HTR-8/SVneo (cell line): ENCODE data around the gene ME3.
A peak's percentile ranks its signal among the peaks of the same experiment; 100 is the strongest.

Experiments
- DNase-seq: peaks from one replicate; pipeline ENCODE4 v3.0.0; 2011; ENCODE audit warnings: low spot score, mixed read lengths; ENCODE audit not compliant: insufficient read length
- FAIRE-seq: peaks from 2 replicates; lab custom pipeline; 2011; peaks lifted over from hg19 to GRCh38; lab: Jason Lieb, UNC

ME3 gene

DNA sequence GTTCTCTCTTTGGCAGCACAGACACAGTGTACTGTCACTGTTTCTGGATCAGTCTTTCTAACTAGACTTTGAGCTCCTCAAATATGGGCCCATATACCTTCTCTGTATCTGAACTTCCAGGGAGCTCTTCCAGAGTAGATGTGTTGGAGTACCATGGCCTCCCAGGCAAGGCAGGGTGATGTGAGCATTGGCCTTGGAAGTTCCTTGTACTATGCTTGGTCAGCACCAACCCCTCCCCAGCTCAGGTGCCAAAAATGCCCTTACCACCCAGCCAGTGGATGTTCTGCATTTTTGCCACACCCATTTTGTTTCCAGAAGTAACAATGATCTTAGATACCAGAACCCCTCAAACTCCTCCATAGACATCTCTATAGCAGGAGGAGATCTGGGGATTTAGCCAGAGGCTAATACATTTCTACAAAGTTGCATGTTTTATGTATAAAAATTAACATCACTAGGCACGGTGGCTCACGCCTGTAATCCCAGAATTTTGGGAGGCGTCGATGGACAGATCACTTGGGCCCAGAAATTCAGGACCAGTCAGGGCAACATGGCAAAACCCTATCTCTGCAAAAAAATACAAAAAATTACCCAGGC lies 165.1 kb downstream of the ME3 start:
- DNase-seq (no peak), FAIRE-seq (no peak)

DNA sequence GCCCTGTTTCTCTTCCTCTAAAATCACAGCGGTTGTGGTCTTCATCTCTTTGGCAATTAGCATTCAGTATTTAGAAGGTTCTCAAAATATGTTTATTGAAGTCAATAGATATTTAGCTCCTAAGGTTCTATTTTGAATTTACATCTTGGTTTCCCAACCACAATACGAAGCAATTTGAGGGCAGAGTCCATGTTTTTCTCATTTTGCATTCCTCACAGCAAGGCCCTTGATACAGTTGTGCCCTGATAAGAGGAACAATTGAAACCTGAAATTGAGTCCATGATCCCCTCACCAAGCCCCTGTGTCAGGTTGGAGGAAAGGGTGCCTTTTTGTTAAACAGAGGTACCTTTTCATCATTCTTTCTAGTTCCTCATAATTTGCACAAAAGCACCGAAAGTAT lies 166.2 kb downstream of the ME3 start:
- DNase-seq (no peak), FAIRE-seq (no peak)

DNA sequence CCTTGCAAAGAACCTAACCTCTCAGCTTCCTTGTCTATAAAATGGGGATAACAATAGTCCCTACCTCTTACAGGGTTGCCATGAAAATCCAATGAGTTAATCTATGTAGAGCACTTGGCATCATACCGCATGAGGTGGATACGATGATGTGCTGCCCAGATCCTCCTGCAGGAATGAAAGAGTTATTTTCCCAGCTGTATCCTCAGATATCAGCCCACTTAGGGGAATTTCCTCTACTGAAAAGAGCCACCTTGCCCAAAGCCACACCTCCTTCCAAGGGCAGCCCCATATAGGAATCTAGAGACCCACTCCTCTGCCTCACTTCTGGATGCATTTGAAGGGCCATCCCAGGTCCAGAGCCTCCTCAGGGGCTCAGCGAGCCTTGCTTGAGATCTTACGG lies 169.3 kb downstream of the ME3 start:
- peak; percentile 9 for FAIRE-seq
- DNase-seq: no peak

DNA sequence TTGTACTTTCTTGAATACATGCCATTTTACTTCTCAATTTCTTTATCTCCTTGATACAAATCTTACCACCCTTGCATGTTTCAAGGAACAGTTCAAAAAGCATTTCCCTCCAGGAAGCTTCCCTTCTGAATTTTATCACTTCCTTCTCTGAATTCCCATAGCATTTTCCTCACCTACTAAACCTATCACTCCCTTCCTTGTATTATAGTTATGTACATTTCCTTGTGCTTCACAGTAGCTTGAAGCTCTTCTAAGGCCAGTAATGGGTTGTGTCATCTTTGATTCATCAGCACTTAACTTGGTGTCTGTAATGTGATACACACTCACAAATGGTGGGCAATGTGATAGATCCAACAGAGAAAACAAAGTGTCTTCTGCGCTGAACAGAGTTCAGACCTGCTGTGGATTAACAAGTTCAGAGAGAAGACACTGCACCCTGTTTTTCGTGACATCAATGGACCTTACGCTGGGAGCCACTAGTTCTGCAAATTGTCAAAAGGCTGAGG lies 170.2 kb downstream of the ME3 start:
- FAIRE-seq: peak; percentile 38

DNA sequence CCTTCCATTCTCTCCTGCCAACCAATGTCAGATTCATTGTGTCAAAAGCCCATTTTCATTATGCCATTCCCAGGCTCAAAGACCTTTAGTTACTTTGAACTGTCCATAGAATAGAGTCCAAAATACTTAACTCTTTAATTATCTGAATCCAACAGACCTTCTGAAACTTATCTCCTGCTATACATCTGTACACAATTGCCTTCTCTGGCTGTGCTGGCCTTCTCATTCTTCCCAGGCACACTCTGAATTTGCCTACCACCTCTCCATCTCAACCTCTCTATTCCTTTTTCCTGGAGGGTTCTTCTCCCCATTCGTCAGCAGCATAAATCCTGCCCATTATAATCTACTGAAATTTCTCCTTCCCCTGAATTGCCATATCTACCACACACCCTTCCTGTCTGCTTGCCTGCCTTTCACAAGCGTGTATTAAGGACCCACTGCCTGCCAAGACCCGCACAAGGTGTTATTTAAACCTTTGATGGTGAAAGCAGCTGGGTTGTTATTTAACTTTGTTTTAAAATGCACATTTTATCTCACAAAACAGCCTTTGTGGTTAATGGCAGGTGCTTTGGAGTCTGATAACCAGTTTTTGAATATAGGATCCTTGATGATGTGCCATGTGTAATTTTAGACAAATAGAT lies 171.8 kb downstream of the ME3 start:
- FAIRE-seq: no peak
- no peak for DNase-seq

More for the DNA sequence above, 170.2 kb downstream of the ME3 start:
- no peak for DNase-seq

DNA sequence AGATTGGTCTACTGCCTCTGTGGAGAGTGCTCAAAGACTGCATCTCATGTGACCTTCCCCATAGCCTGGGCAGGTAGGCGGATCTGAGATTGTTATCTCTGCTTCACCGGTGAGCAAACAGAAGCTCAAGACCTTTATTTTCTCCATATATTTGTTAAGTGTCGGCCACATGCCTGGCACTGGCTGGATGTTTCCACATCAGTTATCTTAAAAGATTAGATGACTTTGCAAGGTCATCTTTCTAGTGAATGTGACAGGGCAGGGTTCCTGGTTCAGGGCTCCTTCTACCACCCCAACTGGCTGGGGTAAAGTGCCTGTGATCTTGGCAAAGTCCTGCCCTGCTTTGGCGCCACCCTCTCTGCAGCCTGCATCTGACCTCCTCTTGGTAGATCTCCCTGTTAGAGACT lies 172.7 kb downstream of the ME3 start:
- FAIRE-seq (no peak), DNase-seq (no peak)

DNA sequence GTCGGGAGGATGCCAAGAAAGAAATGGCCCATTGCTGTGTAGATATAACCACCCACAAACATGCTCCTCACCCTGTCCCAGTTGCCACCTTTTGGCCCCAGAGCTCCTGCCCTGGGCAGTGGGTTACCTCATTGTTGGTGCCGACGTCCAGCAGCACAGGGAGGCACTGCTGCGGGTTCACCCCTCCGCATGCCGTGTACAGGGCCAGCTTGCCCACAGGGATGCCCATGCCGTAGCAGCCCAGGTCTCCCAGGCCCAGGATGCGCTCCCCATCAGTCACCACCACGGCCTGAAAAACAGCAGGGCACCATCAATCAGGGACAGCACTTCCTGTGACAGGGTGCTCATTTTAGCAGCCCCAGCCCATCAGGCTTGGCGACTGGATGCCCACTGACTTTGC lies 174.6 kb downstream of the ME3 start:
- DNase-seq (no peak), FAIRE-seq (peak; percentile 62)

DNA sequence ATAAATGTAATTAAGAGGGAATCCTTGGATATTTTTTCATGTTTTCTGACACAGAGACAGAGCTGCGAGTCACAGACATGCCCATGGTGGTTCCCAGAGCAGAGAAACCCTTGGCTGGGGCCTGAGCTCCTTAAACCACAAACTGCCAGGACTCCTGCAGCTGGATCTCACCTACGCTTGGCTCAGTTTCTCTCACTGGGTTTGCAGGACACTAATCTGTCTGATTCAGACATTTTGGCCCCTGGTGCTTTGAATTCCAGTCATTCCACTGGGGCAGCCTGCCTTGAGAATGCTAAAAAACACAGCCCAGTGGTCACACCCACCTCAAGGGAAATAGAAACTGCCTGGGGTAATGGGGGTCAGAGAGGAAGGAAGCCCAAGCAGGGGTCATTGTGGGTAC lies 175.1 kb downstream of the ME3 start:
- DNase-seq (no peak), FAIRE-seq (no peak)

DNA sequence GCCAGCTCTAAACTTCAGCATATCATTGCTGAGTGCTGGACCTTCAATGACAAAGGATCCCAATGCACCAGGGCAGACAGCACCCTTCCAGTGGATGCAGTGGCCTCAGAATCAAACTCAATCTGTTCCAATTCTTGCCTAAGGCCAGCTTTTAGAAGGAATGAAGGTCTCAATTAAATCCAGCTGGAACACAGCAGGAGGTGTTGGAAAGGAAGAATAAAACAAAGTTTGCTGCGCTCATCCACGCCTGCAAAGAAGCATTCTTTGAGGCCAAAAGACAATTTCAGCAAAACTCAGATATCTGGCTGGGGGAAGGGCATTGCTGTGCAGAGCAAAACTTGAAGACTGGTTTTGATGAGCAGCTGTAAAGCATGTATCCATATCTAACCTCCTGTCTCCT lies 177.1 kb downstream of the ME3 start:
- FAIRE-seq (no peak), DNase-seq (no peak)

DNA sequence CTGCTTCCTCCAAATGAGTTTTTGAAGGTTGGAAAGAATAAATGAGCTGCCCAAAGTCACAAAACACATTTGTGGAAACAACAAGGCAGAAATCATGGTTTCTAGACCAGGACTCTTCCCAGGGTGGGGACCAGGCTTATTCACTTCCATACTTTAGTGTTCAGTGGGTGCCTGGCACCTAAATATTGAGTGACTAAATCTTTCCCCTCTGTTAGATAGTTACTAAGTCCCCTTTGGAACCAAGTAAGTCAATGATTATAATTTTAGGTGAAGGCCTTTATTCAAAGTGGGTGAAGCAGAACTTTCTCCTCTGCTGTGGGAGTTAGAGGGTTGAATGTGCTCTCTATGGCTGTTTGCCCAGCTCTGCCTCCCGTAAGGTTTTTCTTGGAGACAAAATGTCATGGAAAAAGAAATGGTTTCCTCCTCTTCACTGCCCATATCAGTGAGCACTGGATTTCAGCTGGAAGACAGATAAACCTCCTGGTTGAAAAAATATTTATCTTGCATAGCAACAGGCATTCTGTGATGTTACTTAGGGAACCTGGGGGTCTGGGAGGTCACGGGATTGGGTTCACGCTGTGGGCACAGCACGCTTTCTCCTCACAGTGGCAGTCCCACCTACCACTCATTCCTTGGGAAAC lies 179.9 kb downstream of the ME3 start:
- no peak for FAIRE-seq
- no peak for DNase-seq

DNA sequence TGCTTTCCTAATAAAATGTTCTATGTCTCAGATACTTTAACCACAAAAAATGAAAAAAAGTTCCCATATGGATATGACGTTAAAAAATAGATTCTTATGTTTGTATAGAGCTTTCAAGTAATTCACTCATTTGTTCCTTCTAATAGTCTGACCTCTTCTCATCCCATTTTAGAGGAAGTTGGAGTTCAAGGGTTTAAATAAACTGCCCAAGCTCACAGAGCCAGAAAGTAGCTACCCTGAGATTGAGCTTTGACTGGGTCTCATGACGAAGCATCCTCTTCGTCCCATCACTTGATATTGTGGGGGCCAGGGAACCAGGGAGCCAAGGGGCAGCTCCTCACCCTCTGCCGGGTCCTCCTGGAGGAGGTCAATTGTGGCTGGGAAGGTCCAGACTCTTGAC lies 181.4 kb downstream of the ME3 start:
- FAIRE-seq (no peak), DNase-seq (no peak)

DNA sequence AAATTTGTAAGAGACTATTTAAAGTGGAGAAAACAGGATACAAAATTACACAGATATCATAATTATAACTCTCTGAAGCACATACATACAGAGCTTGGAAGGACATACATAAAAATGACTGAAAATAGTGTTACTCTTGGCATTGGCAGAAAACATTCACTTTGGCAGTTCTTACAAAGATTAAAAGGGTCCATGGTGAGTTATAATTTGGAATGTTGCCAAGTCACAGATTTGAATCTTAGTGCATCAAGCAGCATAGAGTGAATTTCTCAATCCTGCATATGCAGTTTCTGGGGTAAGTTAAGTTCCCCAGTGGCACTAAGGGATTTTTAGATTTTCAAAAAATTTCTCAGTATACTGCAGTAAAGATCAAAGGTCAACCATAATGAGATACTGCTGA lies 181.8 kb downstream of the ME3 start:
- no peak for FAIRE-seq
- DNase-seq: no peak

DNA sequence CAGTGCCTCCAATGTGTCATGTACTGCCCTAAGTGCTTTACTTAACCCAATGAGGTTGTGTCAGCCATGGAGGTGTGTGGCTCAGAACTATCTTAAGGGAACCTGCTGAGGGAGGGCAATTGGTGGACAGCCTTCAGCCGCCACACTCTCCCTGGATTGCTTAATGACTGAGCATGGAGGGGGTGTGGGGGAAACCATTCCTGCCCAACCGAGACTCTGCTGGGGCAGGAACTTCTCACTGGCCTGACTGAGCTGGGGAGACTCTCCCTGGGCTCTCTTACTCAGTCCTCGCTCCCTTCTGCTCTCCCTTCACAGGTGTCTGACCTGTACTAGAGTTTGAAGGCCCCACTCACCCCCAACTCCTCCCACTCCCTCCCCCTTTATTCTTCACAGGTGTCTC lies 183.0 kb downstream of the ME3 start:
- DNase-seq (no peak), FAIRE-seq (no peak)

DNA sequence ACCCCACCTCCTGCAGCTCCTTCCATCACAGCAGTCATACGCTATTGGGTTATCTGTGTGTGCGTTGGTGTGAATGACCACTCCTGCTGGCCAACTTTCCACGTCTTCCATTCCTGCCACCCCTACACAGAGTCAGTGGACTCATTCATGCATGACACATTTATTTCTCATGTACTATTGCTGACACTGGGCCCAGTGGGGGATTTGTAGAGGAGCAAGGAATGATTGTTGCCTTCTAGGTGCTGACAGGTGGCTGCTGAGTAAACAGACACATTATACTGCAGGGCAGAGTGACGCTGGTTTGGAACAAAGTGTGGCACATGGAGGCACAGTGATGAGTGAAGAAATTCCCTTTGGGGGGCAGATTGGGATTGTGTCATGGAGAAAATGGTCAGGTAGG lies 183.9 kb downstream of the ME3 start:
- no peak for DNase-seq
- FAIRE-seq: no peak

DNA sequence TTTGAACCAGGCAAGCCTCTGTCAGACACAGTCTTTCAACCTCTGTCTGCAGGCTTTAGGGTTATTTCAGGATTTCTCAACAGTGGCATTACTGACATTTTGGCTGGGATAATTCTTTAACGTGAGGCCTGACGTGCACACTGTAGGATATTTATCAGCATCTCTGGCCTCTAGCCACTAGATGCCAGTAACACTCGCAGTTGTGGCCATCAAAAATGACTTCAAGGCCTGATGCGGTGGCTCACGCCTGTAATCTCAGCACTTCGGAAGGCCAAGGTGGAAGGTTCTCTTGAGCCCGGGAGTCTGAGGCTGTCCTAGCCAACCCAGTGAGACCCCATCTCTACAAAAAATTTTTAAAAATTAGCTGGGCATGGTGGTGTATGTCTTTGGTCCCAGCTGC lies 184.7 kb downstream of the ME3 start:
- FAIRE-seq: no peak

DNA sequence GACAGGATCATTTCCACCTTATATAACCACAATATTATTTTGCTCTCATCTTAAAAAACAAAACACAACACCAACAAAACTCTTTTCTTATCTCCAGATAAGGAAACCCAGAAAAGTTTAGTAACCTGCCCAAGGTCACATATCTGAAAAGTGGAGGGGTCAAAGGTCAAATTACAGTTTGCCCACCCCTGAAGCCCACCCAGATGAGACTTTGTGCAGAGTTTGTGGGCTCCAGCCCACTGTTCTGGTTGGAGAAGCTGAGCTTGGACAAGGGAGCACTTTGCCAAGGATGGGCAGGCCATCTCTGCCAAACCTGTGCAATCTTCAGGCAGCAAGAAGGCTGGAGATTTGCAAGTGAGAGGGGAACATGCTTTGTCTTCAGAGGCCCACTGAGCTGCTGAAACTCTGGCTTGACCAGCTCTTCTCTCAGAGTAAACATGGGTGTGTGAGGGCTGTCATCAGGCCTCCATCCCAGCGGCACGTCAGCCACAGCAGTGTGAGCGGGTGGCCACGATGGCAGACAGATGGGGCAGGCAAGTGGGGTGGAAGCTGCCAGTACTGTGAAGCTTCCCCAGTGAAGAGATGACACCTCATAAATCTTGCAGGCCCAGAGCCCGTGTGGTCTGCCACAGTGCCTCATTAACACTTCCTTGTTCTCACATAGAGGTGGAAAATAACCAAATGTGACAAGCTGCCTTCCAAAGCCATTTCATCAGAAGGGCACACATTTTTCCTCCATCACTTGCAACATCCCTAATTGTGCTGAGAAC lies 186.0 kb downstream of the ME3 start:
- no peak for DNase-seq

More for the DNA sequence above, 184.7 kb downstream of the ME3 start:
- no peak for DNase-seq

DNA sequence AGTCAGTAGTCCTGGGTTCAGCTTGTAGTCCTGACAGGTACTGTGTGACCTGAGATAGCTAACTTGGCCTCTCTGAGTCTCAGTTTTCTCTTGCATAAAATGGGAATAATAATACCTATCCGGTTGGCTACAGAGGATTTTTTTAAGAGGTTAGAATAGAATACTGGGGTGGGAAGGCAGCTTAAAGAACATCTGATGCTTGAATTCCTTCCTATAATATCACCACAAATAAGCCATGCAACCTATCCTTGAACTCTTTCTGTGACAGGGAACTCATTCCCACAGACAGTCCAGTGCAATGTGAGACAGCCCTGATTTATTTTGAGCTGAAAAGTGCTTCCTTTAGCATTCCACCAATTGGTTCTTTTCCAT lies 187.6 kb downstream of the ME3 start:
- no peak for DNase-seq
- FAIRE-seq: no peak

More for the DNA sequence above, 186.0 kb downstream of the ME3 start:
- no peak for FAIRE-seq

DNA sequence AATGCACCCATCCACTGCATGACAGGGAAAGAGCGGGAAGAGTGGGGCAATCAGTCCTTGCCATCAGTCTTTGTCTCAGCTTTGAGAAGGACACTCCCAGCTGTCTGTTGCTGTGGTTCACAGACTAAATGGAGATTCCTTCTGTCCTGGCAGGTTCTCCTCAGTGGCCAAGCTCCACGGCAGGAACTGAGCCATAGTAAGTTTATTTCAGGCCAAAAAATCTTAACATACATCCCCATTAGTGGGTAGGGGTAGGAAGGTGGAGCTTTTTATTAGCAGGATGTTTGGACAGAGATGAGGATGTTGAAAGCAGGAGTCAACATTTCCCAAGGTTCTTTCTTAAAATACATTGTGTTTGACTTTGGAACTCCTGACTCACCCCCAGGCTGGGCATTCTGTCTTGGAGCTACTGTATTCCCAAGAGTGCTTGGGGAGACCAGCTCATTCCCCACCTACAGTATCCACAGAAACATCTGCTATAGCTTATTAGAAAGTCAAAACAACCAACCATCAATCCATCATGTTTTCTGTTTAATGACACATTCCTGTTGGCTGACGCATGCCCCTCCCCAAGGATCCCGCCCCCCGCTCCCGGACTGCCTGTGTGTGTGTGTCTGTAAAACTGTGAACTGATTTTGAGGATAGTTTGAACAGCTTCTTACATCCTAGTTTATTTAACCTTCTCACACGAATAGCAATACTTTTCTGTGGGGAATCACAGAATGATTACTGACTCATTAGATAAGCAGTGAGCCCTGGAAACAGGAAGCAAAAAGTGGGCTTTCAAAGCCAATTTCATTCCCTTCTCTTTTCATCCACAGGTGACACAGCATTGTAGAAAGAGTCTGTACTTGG lies 188.2 kb downstream of the ME3 start:
- FAIRE-seq (peak; percentile 79), DNase-seq (peak; percentile 93)

DNA sequence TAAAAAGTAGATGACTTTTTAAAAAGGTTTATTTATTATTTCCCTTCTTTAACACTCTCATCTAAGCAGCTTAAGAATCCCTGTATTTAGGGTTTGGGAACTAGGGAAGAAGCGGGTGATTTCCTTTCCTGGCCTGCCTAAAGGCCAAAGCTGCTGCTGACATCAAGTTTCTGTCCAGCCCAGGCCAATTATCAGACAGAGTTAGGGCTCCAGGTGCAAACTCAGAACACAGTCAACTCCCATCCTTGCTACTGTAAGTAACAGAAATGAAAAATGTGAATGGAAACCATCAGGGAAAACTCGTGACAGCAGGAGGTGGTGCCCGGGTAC lies 188.8 kb downstream of the ME3 start:
- DNase-seq (no peak), FAIRE-seq (no peak)

DNA sequence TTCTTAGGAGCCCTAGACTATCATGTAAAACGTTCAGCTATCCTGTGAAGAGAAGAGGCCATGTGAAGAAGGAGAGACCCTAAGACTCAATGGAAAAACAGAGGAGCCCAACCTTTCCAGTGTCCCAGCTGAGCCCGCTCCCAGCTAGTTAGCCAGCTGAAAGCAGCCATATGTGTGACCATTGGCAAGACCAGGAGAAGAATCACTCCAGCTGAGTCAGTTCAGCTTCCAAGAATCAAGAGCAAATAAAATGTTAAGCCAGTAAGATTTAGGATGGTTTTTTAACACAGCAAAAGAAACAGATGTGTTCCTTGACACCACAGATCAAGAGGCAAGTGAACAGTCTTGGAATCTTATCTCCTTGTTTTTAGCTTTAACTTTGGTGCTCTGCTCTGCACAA lies 189.7 kb downstream of the ME3 start:
- DNase-seq (no peak), FAIRE-seq (no peak)
